Fibroblast of pulmonary artery (primary cell): ENCODE results near the gene SDC3.

Source experiments
- DNase-seq: peaks from one replicate; pipeline ENCODE4 v3.0.0-alpha.2; 2010; ENCODE audit warnings: low read depth
- H3K4me3 ChIP-seq: replicated peaks from 2 replicates; pipeline ENCODE4 v1.5.1; 2011; ENCODE audit warnings: low read depth, mild to moderate bottlenecking, control low read depth, low read length, moderate library complexity
- CTCF ChIP-seq: IDR thresholded peaks from 2 replicates; pipeline ENCODE4 v1.5.1; 2011; ENCODE audit warnings: mild to moderate bottlenecking, control low read depth, low read length, inconsistent platforms; ENCODE audit errors: missing control alignments

The SDC3 gene

DNA sequence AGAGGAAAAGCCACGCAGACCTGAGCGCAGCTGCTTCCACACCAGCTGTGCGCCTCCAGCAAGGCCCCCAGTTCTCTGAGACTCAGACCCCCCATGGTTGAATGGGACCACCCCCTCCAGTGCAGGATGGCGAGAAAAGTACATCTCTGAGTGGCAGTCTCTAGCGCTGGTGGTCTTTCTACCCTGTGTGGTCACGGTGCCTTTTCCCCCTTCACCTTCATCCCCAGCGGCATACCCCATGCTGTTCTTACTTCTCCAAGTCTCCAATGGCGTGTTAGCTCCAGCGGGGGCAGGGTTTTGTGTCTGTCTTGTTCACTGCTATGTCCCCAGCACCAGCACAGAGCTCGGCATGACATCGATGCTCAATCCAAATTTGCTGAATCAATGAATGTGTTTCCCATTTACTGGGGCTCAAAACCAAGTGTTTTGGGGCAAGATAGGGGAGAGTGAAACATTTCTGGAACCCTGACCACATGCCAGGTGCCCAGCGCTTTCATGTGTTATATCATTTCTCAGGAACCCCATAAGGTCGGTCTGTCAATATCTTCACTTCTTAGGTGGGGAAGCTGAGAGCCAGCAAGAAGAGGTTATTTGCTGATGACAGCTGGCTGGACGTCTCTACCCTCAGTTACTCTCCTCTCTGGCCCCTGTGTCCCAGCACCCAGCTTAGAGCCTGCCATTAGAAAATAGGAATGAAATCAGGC lies 959 bp upstream of the SDC3 start:
- H3K4me3 ChIP-seq, result peak overlapping the region; percentile 49
- no peak for DNase-seq
- no peak for TF ChIP-seq CTCF

DNA sequence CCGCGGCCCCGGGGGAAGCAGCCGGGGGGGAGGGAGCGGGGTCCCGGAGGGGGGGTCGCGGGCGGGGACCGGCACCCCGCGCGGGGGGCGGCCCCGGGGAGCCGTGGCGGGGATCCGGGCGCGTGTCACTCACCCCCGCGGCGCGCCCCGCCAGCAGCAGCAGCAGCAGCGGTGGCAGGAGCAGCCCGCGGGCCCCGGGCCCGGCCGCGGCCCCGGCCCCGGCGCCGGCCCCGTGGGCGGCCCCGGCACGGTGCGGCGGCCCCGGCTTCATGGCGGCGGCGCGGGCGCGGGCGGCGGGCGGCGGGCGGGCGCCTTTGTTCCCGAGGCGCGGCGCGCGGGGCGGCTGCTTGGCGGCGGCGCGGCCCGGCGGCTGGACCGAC lies 252 bp downstream of the SDC3 start:
- no peak for DNase-seq
- H3K4me3 ChIP-seq, result peak overlapping the region; percentile 74
- TF ChIP-seq CTCF, result no peak

DNA sequence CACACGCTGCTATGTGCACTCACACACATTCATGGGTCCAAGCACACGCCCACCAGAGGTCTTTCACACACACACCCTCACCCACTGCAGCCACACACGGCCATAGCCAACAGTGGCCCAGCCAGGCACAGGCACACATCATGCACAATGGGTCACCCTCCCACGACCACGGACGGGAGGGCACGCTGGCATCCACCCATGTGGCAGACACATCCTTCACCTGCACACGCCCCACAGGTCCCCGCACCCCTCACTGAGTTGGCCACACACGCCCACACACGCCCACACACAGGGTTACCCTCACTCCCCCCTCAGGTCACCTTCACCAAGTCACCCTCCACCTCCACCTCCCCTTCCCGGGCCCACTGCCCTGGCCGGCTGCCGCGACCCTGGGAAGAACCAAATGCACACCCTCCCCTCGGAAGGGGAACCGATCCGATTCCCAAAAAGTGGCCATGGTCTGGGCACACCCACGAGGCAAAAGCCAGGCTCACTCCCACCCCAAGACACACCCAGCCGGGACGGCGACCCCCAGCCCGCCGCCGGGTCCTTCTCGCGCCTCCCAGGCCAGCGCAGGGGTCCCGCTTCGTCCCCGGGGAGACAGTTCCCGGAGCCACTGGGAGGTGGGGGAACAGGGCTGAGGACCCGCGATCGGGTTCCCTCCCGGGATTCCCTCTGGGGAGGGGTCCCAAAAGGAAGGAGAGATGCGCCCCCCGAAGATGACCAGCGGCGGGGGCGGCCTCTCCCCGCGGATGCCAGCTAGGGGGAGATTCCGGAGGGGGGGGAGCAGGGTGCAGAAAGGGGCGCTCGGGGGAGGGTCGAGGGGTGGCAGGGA lies 860 bp downstream of the SDC3 start:
- no peak for TF ChIP-seq CTCF
- peak overlapping the region; percentile 74 for H3K4me3 ChIP-seq
- DNase-seq, result no peak

DNA sequence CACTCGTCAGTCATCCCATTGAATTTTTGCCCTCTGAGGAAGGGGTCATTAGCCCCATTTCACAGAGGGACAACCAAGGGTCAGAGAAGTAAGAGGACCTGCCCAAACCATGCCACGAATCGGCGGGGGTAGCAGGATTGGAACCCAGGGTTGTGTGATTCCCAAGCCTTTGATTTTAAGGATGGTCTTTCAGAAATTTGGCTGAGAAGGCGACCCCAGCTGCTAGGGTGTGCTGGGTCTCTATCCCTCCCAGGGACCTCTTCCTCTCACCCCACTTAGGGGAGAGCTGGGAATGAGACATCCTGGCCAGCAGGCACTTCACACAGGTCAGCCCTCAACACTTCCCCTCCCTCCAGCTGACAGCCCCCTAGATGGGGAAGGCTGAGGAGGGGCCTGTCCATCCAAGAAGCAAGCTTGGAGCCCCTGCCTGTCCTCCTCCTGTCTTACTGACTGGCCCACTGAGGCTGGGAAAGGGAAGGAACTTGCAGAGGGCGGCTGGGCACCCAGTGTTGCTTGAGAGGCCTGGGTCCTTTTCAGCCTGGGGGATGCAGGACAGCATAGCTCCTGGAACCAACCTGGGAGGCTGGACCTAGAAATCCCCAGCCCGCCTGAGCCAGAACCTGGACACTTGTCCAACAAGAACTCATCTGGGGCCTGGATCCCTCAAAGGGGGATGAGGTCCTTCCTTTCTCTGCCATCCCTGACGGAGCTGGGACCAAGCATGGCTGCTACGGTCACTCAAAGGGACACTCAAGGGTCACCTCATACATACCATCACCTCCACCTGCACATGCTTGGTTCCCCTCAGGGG lies 1.7 kb downstream of the SDC3 start:
- H3K4me3 ChIP-seq, result peak overlapping the region; percentile 74
- no peak for DNase-seq
- no peak for TF ChIP-seq CTCF

- TF ChIP-seq CTCF, result no peak
- no peak overlapping the region for H3K4me3 ChIP-seq
- DNase-seq, result no peak
Measured at GRCh38 chr1:30905916-30906620, 2.5 kb downstream of the SDC3 start.

- H3K4me3 ChIP-seq, result no peak overlapping the region
- no peak for TF ChIP-seq CTCF
- DNase-seq, result no peak
Measured at GRCh38 chr1:30905403-30905802, 3.2 kb downstream of the SDC3 start.
